Measurements from ENCODE around the gene DLL4.

The DLL4 gene

GRCh38 chr15:40969363-40969762 lies 40.2 kb downstream of the DLL4 start:
- no peak for DNase-seq (ENCODE audit: low spot score)
- ChIA-PET POLR2A (ENCODE audit: low non-redundant PET) (no interaction called here), CTCF (no interaction called here)
- no peak for TF ChIP-seq CTCF (conservative IDR thresholded peaks at IDR 0.05; ENCODE audit: low read depth)
- H3K27ac ChIP-seq, result no peak overlapping the region

GRCh38 chr15:40974879-40975278 lies 45.7 kb downstream of the DLL4 start:
- H3K27ac ChIP-seq, result no peak overlapping the region
- no peak for TF ChIP-seq CTCF (conservative IDR thresholded peaks at IDR 0.05; ENCODE audit: low read depth)
- ChIA-PET CTCF (interaction anchor here (0.6 to 1.0 kb wide), 4 partner anchors 11 to 71 kb away, joined by 3 to 4 read pairs (median 3); no protein-coding TSS in a partner anchor), POLR2A (ENCODE audit: low non-redundant PET) (interaction anchor here (0.6 kb wide), 1 partner anchor 61 kb away, joined by 6 read pairs; no protein-coding TSS in a partner anchor)
- no peak for DNase-seq (ENCODE audit: low spot score)

- POLR2A ChIA-PET (ENCODE audit: low non-redundant PET), result no interaction called here
- CTCF ChIA-PET, result interaction anchor here (1.0 to 1.5 kb wide), 2 partner anchors 34 to 35 kb away, joined by 3 to 5 read pairs; no protein-coding TSS in a partner anchor
- no peak for DNase-seq (ENCODE audit: low spot score)
- no peak overlapping the region for H3K27ac ChIP-seq
- TF ChIP-seq CTCF (conservative IDR thresholded peaks at IDR 0.05; ENCODE audit: low read depth), result no peak
Observed at GRCh38 chr15:40976819-40977218, 47.7 kb downstream of the DLL4 start.

- DNase-seq (ENCODE audit: low spot score), result no peak
- CTCF ChIA-PET, result no interaction called here
- no peak overlapping the region for H3K27ac ChIP-seq
- TF ChIP-seq CTCF (conservative IDR thresholded peaks at IDR 0.05; ENCODE audit: low read depth), result no peak
- POLR2A ChIA-PET (ENCODE audit: low non-redundant PET), result interaction anchor here (0.9 kb wide), 1 partner anchor 15 kb away, joined by 4 read pairs; no protein-coding TSS in a partner anchor
Observed at GRCh38 chr15:40978141-40978540, 49.0 kb downstream of the DLL4 start.

GRCh38 chr15:40978562-40978961 lies 49.4 kb downstream of the DLL4 start:
- POLR2A ChIA-PET (ENCODE audit: low non-redundant PET), result no interaction called here
- CTCF ChIA-PET, result no interaction called here

GRCh38 chr15:40981186-40981585 lies 52.0 kb downstream of the DLL4 start:
- ChIA-PET CTCF (interaction anchor here (0.6 kb wide), 1 partner anchor 86 kb away, joined by 8 read pairs; no protein-coding TSS in a partner anchor), POLR2A (ENCODE audit: low non-redundant PET) (no interaction called here)
- H3K27ac ChIP-seq, result no peak overlapping the region
- no peak for DNase-seq (ENCODE audit: low spot score)
- no peak for TF ChIP-seq CTCF (conservative IDR thresholded peaks at IDR 0.05; ENCODE audit: low read depth)

More at GRCh38 chr15:40978562-40978961, 49.4 kb downstream of the DLL4 start:
- no peak for DNase-seq (ENCODE audit: low spot score)
- TF ChIP-seq CTCF (conservative IDR thresholded peaks at IDR 0.05; ENCODE audit: low read depth), result no peak
- no peak overlapping the region for H3K27ac ChIP-seq
